Measurements from ENCODE around the gene SYNPO2.
"Not testable (repeated sequence)": the region's sequence is repeated elsewhere in the genome, so short reads cannot be mapped to it uniquely, and the experiment has no call there.

SYNPO2 gene

GRCh38 chr4:119010221-119010620, 121.6 kb downstream of the SYNPO2 start:
- not testable (repeated sequence) for DNase-seq

- DNase-seq, result no peak
These were observed 122.4 kb downstream of the SYNPO2 start for GRCh38 chr4:119010909-119011606.

- no peak for DNase-seq
These were observed 122.9 kb downstream of the SYNPO2 start for GRCh38 chr4:119011607-119011988.

GRCh38 chr4:119014658-119015057, 126.0 kb downstream of the SYNPO2 start:
- DNase-seq, result no peak

GRCh38 chr4:119016636-119017035, 128.0 kb downstream of the SYNPO2 start:
- DNase-seq, result no peak

- no peak for DNase-seq
These were observed 129.0 kb downstream of the SYNPO2 start for GRCh38 chr4:119017636-119018035.

- no peak for DNase-seq
These were observed 131.5 kb downstream of the SYNPO2 start for GRCh38 chr4:119020158-119020557.

GRCh38 chr4:119022520-119022919, 133.9 kb downstream of the SYNPO2 start:
- not testable (repeated sequence) for DNase-seq

- no peak for DNase-seq
These were observed 135.4 kb downstream of the SYNPO2 start for GRCh38 chr4:119024102-119024501.

GRCh38 chr4:119025420-119025819, 136.8 kb downstream of the SYNPO2 start:
- no peak for DNase-seq

- no peak for DNase-seq
These were observed 137.4 kb downstream of the SYNPO2 start for GRCh38 chr4:119025916-119026661.

- DNase-seq, result no peak
These were observed 138.2 kb downstream of the SYNPO2 start for GRCh38 chr4:119026662-119027444.

GRCh38 chr4:119027811-119028210, 139.2 kb downstream of the SYNPO2 start:
- no peak for DNase-seq

GRCh38 chr4:119028296-119028695, 139.6 kb downstream of the SYNPO2 start:
- DNase-seq, result no peak

- DNase-seq, result no peak
These were observed 141.3 kb downstream of the SYNPO2 start for GRCh38 chr4:119029847-119030535.

GRCh38 chr4:119030536-119030890, 141.9 kb downstream of the SYNPO2 start:
- no peak for DNase-seq

- no peak for DNase-seq
These were observed 142.6 kb downstream of the SYNPO2 start for GRCh38 chr4:119031218-119031617.

- DNase-seq, result no peak
These were observed 144.4 kb downstream of the SYNPO2 start for GRCh38 chr4:119032921-119033685.

GRCh38 chr4:119034276-119035008, 145.8 kb downstream of the SYNPO2 start:
- DNase-seq, result no peak

- DNase-seq, result no peak
These were observed 147.5 kb downstream of the SYNPO2 start for GRCh38 chr4:119035951-119036737.

GRCh38 chr4:119037709-119038108, 149.1 kb downstream of the SYNPO2 start:
- DNase-seq, result no peak
